Left ventricle myocardium inferior (tissue), 1 donor: ENCODE results near the gene NLGN3. TPM values are rescaled to one million over a fixed set of nuclear protein-coding genes. Genes with fewer than 3 reads are reported as not detected.

Experiments
- DNase-seq: peaks from one replicate; pipeline ENCODE4 v3.0.0-alpha.2; 2020
- H3K27ac ChIP-seq: fragments of 200-600 bp; replicated peaks from 2 replicates; pipeline ENCODE4 v1.8.0; 2021
- H3K27me3 ChIP-seq: fragments of 200-600 bp; 2 replicates; pipeline ENCODE4 v1.8.0; 2021; ENCODE audit warnings: low read depth
- H3K36me3 ChIP-seq: fragments of 200-600 bp; 2 replicates; pipeline ENCODE4 v1.8.0; 2021
- H3K4me1 ChIP-seq: fragments of 200-600 bp; 2 replicates; pipeline ENCODE4 v1.8.0; 2021
- H3K4me3 ChIP-seq: fragments of 200-600 bp; 2 replicates; pipeline ENCODE4 v1.8.0; 2021; ENCODE audit warnings: mild to moderate bottlenecking, moderate library complexity
- H3K9me3 ChIP-seq: fragments of 200-600 bp; replicated peaks from 2 replicates; pipeline ENCODE4 v1.8.0; 2021
- intact Hi-C: fragments of 100-400 bp; cut with micrococcal nuclease; formaldehyde crosslinking; loops from one replicate; pipeline ENCODE4 v1.11.0; 2022
- total RNA-seq: library from RNA; stranded (reverse); fragmentation: NEBNext Ultra II Directional; extraction: Animal tissue kit (Norgen Biotek cat#: 25700); gene quantifications from one replicate; pipeline ENCODE4 v1.2.1, GENCODE V29; 2021
- TF ChIP-seq, protein P1 (sequence below): fragments of 200-600 bp; IDR thresholded peaks from 2 replicates; pipeline ENCODE4 v1.8.0; 2021; ENCODE audit warnings: antibody characterized with exemption, mild to moderate bottlenecking, borderline replicate concordance
- donor health status: DM: no; HTN: yes; CAD: no; lungs with severe emphysema.

NLGN3 gene
- total RNA-seq, 1 donor from 2014 or later: 0.41 TPM

DNA sequence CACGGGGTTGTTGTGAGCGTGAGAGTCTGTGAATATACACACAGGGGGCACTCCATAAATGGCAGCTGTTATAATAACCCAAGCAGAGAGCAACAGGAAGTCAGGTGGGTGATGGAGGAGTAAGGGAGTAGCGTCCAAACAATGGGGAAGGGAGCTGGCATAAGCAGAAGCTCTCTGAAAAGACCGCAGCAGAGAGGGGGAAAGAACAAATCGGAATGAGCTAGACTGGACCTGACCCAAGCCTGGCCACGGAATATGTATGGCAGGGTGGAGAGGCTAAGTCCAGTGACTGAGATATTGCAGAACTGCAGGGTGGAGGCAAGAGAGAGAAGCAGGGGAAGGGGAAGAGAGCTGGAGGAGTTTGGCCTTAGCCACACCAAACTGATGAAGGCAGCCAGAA lies 71.8 kb downstream of the NLGN3 start:
- no peaks in the 10 kb centered on the region for H3K36me3 ChIP-seq
- TF ChIP-seq, protein P1, sequence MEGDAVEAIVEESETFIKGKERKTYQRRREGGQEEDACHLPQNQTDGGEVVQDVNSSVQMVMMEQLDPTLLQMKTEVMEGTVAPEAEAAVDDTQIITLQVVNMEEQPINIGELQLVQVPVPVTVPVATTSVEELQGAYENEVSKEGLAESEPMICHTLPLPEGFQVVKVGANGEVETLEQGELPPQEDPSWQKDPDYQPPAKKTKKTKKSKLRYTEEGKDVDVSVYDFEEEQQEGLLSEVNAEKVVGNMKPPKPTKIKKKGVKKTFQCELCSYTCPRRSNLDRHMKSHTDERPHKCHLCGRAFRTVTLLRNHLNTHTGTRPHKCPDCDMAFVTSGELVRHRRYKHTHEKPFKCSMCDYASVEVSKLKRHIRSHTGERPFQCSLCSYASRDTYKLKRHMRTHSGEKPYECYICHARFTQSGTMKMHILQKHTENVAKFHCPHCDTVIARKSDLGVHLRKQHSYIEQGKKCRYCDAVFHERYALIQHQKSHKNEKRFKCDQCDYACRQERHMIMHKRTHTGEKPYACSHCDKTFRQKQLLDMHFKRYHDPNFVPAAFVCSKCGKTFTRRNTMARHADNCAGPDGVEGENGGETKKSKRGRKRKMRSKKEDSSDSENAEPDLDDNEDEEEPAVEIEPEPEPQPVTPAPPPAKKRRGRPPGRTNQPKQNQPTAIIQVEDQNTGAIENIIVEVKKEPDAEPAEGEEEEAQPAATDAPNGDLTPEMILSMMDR: no peak
- H3K4me3 ChIP-seq: no peak overlapping the region
- no peak for DNase-seq
- no peaks in the 10 kb centered on the region for H3K27me3 ChIP-seq
- no peaks in the 10 kb centered on the region for H3K4me1 ChIP-seq
- no peaks in the 10 kb centered on the region for H3K9me3 ChIP-seq
- H3K27ac ChIP-seq: no peak overlapping the region
- intact Hi-C loops: no loop called here

DNA sequence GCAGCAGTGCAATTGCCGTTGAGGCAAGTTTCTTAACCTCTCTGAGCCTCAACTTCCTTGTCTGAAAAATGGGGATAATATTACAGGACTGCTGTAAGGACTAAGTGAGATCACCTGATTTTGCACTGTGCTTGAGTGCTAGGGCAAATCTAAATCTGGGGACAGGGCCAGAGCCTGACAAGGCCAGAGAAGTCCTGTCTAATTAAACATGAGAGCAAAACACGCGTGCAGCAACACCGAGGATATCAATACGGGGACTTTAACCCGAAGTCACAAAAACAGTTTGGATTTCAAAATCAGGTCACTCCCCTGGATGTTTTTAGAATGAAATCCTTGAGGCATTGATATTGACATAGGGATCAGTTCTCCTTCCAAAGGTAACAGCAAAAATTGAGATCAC lies 72.7 kb downstream of the NLGN3 start:
- no peaks in the 10 kb centered on the region for H3K4me1 ChIP-seq
- no peak overlapping the region for H3K27ac ChIP-seq
- no peak for DNase-seq
- H3K36me3 ChIP-seq: no peaks in the 10 kb centered on the region
- TF ChIP-seq, protein P1: no peak
- H3K27me3 ChIP-seq: no peaks in the 10 kb centered on the region
- H3K4me3 ChIP-seq: no peak overlapping the region
- intact Hi-C loops: no loop called here
- no peaks in the 10 kb centered on the region for H3K9me3 ChIP-seq

Other genes starting within 250 kb of the NLGN3 start
- gene TEX11, start 236.1 kb upstream of the NLGN3 start, total RNA-seq: not detected
- not detected for gene SLC7A3, start 213.7 kb upstream of the NLGN3 start, total RNA-seq
- gene SNX12, start 76.5 kb upstream of the NLGN3 start, total RNA-seq: 42.7 TPM
- 39.5 TPM for gene FOXO4, start 49.0 kb upstream of the NLGN3 start, total RNA-seq
- not detected for gene CXorf65, start 38.1 kb upstream of the NLGN3 start, total RNA-seq
- gene IL2RG, start 33.3 kb upstream of the NLGN3 start, total RNA-seq: 0.99 TPM
- 23.2 TPM for gene MED12, start 26.2 kb upstream of the NLGN3 start, total RNA-seq
- gene GJB1, start 78.4 kb downstream of the NLGN3 start, total RNA-seq: not detected
- gene ZMYM3, start 109.3 kb downstream of the NLGN3 start, total RNA-seq: 14.3 TPM
- gene NONO, start 138.8 kb downstream of the NLGN3 start, total RNA-seq: 99.2 TPM
- gene ITGB1BP2, start 156.9 kb downstream of the NLGN3 start, total RNA-seq: 111 TPM
- 15.9 TPM for gene TAF1, start 221.5 kb downstream of the NLGN3 start, total RNA-seq